Ecto neural progenitor cell (in vitro differentiated cells): ENCODE data around the gene SDF4.
"Not testable (repeated sequence)": the region's sequence is repeated elsewhere in the genome, so short reads cannot be mapped to it uniquely, and the experiment has no call there.

ENCODE experiments used
- DNase-seq: peaks from one replicate; pipeline ENCODE4 v3.0.0-alpha.2; 2018; ENCODE audit warnings: low spot score

Gene SDF4

DNA sequence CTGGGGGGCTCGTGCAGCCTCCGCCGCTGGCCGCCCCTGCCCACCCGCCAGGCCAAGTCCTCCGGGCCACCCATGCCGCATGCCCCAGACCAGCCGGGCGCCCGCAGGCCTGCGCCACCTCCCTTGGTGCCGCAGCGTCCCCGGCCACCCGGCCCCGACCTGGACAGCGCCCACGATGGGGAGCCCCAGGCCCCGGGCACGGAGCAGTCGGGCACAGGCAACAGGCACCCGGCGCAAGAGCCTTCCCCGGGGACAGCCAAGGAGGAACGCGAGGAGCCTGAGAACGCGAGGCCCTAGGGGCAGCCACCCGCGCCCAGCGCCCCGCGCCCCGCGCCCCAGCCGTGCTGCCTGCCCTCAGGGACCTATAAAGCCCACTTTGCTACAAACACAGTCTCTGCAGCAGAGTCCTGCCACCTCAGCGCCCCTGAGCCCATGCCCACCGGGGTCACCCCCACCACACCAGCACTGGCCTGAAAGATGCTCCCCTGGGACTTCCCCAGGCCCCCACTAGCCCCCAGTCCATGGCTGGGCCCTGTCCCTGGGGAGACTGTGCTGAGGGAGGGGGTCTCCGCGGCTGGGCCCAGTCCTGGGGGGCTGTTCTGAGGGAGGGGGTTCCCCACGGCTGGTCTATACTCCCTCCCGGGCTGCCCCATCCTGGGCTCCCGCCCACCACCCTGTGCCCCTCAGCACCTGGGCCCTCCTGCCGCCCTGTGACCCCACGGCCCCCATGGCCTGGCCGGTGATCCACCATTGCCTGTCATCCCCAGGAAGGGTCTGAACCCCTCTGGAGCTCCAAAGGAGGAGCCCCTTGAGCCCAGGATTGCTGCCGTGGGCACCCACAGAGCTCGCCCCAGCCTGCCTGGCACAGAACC is 34.0 kb downstream of the SDF4 start:
- no peak for DNase-seq

DNA sequence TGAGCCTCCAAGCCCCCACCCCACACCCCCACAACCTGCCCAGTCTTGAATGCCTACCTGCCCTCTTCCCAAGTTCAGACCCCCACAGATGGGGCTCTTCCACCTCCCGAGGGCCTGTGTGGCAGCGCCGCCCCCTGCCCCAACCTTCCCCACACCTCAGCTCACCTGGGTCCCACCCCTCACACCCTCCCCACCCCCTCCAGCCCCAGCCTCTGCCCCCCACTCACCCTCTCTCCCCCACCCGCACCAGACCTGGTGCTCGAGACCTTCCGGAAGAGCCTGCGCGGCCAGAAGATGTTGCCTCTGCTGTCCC is 34.7 kb downstream of the SDF4 start:
- DNase-seq, result no peak

DNA sequence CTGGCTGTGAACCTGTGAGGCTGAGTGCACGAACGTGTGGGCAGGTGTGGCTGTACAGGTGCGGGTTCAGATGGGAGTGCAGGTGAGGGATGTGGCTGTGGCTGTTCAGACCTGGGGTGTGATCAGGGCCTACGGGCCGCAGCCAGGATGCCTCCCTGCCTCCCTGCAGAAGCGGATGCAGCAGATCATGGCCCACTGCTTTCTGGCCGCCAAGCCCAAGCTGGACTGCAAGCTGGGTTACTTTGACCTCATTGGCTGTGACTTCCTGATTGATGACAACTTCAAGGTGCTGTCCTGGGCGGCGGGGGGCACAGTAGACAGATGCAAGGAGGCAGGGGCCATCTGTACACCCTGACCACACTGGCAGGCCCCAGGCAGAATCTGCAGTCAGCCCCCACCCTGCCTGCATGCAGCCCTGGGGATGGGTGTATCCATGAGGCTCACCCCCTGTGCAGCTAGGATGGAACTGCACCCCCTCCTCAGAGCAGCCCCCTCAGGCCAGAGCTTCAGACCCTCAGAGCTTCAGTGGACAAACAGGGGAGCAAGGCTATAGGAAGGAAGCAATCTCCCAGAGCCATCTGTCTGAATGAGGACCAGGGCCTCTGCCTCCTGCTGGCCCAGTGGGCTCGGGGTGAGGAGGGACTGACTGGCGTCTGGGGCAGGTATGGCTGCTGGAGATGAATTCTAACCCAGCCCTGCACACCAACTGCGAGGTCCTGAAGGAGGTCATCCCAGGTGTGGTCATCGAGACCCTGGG is 35.2 kb downstream of the SDF4 start:
- DNase-seq, result no peak

DNA sequence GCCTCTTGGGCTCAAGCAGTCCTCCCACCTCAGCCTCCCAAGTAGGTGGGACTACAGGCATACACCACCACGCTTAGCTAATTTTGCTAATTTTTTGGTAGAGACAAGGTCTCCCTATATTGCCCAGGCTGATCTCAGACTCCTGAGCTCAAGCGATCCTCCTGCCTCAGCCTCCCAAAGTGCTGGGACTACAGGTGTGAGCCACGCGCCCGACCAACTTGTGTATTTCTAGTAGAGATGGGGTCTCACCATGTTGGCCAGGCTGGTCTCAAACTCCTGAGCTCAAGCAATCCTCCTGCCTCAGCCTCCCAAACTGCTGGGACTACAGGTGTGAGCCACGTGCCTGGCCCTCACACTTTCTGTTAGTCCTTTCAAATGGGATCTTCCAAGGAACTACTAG is 36.1 kb downstream of the SDF4 start:
- DNase-seq, result not testable (repeated sequence)

DNA sequence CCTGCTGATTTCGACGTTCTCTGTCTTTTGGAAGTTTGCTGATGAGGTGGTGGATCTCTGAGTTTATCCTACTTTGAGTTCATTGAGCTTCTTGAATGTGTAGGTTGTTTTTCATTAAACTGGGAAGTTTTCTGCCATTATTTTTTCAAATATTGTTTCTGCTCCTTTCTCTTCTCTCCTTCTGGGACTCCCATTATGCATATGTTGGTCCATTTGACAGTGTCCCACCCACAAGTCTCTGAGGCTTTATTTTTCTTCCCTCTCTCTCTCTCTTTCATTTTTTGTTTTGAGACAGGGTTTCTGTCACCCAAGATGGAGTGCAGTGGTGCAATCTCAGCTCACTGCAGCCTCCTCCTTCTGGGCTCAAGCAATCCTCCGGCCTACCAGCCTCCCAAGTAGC is 37.1 kb downstream of the SDF4 start:
- DNase-seq, result no peak

DNA sequence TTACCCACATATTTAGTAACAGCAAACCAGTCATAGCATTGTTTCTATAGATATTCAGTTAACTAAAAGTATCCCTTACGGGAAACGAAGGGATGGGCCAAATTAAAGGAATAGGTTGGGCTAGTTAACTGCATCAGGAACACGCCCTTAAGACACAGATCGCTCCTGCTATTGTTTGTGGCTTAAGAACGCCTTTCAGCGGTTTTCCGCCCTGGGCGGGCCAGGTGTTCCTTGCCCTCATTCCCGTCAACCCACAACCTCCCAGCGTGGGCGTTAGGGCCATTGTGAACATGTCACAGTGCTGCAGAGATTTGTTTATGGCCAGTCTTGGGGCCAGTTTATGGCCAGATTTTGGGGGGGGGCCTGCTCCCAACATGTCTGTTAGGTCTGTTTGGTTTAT is 40.1 kb downstream of the SDF4 start:
- DNase-seq, result no peak

DNA sequence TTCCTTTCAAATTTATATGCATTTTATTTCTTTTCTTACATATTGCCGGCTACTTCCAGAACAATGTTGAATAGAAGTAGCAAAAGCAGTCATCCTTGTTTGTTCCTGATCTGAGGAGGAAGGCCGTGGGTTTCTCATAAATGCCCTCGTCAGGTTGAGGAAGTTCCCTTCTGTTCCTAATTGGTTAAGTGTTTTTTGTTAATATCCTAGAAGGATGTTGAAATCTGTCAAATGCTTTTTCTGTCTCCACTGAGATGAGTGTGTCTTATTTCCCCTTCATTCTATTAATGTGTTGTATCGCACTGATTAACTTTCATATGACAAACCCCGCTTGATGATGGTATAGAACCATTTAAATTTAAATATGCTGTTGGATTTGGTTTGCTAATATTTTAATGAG is 42.7 kb downstream of the SDF4 start:
- no peak for DNase-seq

DNA sequence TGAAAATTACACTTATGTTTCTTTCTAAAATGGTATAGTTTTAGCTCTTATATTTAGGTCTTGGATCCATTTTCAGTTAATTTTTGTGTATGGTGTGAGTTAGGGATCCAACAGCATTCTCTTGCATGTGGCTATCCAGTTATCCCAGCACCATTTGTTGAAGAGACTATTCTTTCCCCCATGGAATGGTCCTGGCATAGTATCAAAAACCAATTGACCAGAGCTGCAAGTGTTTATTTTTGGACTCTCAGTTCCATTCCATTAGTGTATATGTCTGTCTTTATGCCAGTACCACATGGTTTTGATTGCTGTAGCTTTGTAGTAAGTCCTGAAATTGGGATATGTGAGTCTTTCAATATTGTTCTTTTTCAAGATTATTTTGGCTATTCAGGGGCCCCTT is 43.9 kb downstream of the SDF4 start:
- DNase-seq, result no peak

DNA sequence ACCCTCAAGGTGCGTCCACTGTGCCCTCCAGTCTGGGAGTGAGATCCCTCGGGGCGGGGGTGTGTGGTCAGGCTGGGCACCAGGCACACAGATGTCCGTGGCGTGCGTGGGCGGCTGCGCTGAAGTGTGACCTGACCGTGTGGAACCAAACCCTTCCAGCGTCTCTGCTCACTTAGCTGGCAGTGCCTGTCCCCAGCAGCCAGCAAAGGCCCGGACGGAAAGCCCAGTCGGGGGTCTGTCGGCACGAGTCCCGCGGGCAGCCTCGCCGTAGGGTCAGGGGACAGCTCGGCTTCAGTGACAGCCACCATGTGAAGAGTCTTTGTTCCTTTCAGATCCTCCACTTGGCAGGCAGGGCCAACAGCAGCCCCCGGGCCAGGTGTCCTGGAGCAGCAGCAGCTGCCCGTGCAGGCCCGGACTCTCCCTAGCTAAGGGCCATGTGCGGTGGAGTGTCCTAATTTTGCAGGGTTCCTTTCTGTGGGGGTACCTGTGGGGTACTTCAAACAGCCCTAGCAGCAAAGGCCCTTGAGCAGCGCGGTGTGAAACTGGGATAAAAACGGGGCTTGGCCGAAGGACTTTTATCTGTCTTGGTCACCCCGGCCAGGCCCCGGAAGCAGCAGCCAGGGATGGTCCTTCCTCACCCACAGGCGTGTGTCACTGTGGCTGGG is 46.6 kb downstream of the SDF4 start:
- DNase-seq, result no peak

DNA sequence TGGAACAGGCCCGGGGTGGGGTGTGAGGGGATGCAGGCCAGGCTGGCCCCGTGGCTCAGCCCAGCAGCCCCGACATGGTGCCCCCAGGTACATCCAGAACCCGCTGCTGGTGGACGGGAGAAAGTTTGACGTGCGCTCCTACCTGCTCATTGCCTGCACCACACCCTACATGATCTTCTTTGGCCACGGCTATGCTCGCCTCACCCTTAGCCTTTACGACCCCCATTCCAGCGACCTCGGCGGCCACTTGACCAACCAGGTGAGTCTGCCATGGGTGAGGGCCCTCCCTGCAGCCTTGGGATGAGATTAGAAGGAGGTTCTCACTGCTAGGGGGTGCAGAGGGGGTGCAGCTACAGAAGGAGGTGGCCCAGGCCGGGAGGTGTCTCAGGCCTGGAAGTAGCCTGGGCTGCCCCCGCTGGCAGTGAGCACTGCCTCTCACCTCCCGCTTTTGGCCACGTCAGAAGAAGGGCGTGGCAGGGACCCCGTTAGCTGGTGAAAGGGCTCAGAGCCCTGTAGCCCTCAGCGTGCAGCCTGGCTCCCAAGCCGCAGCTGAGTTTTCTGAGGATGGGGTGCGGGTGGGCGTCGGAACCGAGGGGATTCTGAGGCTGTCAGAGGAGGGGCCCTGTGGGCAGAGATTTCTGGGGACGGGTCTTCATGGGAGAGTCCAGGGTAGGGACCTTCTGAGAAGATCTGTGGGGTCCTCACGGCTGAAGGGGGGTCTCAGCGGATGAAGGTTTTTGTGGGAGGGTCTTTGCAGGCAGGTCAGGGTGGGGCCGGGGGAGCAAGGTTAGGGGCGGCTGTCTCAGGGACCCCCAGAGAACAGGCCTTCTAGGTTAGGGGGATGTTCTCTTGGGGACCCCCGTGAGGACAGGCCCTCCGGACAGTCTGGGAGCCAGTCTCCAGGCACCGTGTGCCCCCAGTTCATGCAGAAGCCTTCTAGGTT is 47.7 kb downstream of the SDF4 start:
- DNase-seq, result no peak

DNA sequence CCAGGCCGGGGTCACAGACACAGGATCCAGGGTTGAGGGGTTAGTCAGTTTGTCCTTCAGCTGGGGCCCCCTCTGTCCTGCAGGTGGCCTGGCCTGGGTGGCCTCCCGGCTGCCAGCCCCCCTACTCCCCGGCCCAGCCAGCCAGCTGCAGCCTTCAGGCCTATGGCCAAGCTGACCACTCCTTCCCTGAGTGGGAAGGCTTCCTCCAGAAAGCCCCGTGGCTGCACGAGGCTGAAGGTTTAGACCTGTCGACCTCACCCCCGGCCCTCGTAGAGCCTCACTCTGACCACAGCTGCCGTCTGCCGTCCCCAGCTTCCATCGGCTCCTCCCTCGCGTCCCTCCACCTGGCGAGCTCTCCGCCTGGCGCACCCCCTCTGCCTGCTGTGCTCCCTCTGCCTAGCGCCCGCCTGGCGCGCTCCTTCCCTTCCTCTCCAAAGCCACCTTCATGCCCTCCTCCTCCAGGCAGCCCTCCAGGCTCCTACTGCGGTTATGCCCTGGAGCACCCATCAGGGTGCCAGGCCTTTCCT is 48.5 kb downstream of the SDF4 start:
- DNase-seq, result no peak

DNA sequence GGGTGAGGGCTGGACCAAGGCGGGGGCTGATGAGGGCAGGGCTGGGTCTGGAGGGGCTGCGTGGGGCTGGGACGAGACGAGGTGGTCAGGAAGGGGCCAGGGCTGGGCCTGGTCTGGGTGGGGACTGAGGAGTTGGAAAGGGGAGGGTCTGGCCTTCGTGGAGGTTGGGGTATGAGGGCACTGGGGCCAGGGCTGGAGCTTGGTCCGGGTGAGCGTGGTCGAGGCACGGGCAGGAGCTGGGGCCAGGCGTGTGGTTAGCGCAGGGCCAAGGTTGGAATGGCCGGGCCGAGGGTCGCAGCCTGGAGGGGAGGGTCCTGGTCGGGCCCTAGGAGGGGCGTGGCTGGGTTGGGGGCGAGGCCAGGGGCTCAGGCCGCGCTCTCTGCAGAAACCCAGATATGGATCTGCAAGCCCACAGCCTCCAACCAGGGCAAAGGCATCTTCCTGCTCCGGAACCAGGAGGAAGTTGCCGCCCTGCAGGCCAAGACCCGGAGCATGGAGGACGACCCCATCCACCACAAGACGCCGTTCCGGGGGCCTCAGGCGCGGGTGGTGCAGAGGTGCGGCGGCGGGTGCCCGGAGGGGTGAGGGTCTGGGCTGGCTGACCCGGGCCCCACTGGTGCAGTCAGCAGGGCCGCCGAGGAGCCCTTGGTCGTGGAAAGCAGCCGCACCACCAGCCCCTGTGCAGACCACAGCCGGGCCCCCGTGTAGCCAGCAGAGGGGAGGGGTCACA is 49.1 kb downstream of the SDF4 start:
- no peak for DNase-seq

DNA sequence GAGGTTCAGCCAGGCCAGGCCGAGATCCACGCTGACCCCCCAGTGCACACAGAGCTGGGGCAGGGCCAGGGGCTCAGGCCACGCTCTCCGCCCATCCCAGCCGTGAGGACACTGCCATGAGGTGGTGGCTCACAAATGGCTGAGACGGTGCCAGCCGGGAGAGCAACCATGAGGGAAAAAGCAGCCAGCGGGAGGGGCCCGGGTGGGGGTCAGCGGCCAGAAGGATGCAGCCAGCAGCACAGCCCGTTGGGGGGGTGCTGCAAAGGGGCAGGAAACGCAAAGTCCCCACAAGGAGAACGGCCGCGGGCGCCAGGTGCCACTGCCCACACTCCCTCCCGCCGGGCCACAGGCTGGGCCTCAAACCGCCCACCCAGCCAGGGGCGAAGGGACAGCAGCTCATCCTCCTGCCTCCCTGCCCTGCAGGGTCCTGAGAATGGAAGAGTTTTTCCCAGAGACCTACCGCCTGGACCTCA is 49.8 kb downstream of the SDF4 start:
- no peak for DNase-seq

DNA sequence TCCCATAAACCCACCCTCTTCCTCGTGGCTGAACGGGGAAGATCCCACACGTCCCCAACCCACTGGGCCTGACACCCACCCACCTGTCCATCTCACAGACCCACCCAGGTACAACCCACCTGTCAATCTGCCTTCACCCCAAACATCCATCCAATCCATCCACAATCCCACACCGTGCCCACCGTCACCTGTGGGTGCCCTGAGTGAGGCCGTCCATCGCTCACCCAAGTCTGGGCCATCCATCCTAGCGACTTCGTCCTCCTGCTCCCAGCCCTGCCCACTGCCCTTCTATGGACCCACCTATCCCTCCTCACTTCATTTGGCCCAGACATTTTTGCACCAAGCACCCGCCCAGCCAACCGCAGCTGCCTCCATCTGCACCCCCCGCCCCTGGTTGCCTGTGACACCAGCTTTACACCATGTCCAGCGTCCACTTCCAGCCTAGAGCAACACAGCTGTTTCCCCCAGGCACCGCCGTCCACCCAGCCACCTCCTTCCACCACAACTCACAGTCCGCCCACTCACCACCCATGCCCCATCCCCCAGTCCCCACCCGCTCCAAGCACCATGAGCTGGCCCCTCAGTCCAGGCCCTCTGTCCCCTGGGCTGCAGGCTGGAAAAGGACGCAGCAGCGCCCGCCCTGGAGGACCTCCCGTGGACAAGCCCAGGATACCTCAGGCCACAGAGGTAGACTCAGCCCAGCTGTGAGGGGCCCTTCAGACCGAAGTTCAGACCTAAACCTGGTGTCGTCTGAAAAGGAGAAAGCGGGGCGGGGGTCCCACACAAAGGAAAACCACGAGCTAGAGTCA is 50.5 kb downstream of the SDF4 start:
- DNase-seq, result no peak

DNA sequence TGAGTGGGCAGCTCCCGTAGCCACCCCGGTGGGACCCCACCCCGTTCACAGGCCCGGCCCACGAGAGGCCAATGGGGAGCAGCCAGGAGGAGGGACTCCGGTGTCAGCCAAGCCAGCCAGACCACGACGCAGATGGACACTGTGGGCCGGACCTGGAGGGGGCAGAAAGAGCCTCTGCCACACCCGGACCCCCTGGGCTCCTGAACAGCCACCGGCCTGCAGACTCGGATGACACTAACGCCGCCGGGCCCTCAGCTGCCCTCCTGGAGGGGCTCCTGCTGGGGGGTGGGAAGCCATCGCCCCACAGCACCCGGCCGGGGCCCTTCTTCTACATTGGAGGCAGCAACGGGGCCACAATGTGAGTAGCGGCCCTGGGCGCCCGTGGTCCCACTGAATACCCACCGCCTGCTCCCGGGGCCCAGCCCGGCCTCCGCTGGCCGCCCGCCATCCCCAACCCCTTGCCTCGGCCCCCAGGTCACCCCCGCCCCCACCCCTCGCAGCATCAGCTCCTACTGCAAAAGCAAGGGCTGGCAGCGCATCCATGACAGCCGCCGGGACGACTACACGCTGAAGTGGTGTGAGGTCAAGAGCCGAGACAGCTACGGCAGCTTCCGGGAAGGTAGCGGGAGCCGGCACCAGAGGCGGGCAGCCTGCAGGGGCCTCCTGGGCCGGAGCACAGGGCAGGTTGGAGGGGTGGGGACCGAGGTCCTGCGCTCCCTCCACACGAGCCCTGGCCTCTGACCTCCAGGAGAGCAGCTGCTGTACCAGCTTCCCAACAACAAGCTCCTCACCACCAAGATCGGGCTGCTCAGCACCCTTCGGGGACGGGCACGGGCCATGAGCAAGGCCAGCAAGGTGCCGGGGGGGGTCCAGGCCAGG is 51.6 kb downstream of the SDF4 start:
- no peak for DNase-seq

DNA sequence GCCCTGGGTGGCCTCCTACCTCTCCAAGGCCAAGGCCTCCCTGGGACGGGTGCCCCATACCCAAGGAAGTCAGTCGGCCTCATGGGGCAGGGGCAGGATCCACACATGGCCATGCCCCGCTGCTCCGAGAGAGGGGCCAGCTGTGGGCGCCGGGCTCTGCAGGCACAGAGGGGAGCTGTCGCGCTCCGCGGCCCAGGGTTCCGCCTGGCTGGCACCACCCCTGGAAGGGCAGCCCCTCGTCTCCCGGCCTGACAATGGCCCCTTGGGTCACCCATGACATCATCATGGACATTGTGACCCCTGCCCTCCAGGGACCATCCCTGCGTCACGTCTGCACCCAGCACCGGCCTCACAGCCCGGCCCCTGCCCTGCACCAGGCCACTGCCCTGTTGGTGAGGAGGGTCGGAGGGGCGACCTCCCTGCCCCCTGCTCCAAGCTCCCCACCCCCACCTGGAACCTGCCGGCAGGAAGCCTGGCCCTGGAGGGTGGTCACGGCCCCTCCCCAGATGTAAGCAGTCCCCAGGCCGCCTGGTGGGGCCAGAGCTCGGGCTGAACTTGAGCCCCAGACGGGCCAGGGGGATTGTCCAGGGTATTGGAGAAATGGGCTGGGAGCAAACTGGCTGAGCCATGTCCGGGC is 52.3 kb downstream of the SDF4 start:
- no peak for DNase-seq

DNA sequence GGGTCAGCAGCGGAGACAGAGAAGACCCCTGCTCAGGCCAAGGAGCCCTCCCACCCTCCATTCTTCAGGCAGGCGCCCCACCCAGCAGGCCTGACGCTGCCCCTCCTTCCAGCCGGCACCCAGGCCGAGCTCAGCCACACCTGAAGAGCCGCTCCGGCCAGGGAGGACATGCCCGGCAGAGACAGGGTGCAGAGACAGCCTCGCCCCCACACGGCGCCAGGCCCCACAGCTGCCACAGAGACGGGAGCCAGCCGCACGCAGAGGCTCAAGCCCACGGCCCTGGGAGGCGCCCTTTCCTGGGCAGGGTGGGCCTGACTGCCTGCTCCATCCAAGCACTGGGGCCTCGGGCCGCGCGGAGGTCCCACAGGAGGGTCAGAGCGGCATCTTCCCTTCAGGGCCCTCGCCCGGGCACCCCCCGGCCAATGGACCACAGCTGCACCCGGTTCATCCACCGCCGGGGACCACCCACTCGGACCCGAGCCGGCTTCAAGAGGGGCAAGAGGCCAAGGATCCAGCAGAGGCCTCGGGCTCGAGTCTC is 52.9 kb downstream of the SDF4 start:
- no peak for DNase-seq
